Measurements from ENCODE around the gene POLR3B.

GRCh38 chr12:106487664-106488063 lies 130.1 kb downstream of the POLR3B start:
- TF ChIP-seq CTCF (IDR thresholded peaks at IDR 0.05): no peak
- no peak for TF ChIP-seq POLR2A (IDR thresholded peaks at IDR 0.05)
